ENCODE results near the gene SIAH3.

The SIAH3 gene

GRCh38 chr13:45773236-45773635 lies 78.3 kb downstream of the SIAH3 start:
- Histone ChIP-seq H3K4me2 (ENCODE audit: low read depth, low read length, poor library complexity, severe bottlenecking) (no peak overlapping the region), H3K9ac (ENCODE audit: low read length) (no peak overlapping the region), H3K27me3 (ENCODE audit: low read length) (no peaks in the 10 kb centered on the region), H3K36me3 (ENCODE audit: low read length) (no peaks in the 10 kb centered on the region), H3K27ac (ENCODE audit: low read depth, low read length) (no peak overlapping the region), H4K20me1 (ENCODE audit: low read depth, low read length) (no peaks in the 10 kb centered on the region), H2AFZ (ENCODE audit: low read depth, low read length, severe bottlenecking) (no peak overlapping the region), H3K4me3 (ENCODE audit: insufficient read depth, low read length, poor library complexity, severe bottlenecking) (no peak overlapping the region), H3F3A (ENCODE audit: insufficient read depth) (no peaks in the 10 kb centered on the region), H3K9me2 (replicated peaks; ENCODE audit: insufficient read depth, low read length) (no peaks in the 10 kb centered on the region), H3K9me3 (ENCODE audit: insufficient read depth, low read length) (no peaks in the 10 kb centered on the region), H3K79me2 (ENCODE audit: insufficient read depth, low read length) (no peaks in the 10 kb centered on the region)
- no peak for TF ChIP-seq EZH2phosphoT487 (conservative IDR thresholded peaks at IDR 0.05; ENCODE audit: low read length)
- TF ChIP-seq CTCF (IDR thresholded peaks at IDR 0.05; ENCODE audit: insufficient read depth, low read length, poor library complexity, severe bottlenecking), result no peak

DNA sequence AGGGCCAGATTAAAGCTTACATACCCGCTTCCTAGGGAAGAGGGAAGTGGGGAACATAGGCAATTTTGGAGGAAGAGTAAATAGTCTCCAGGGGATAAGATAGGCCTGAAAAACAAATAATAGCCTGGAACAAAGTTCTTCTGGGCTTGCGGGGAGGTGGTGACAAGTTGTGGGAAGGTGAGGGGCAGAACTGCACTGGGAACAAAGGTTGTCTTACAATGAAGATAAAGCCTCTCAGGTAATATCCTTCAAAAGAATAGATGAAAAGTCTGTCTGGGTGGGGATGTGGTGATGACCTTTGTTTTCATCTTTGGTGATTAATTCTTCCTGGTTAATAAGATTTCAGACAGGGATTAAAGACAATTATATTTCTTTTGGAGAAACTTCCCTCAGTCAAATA lies 80.7 kb downstream of the SIAH3 start:
- no peaks in the 10 kb centered on the region for H3F3A ChIP-seq (ENCODE audit: insufficient read depth)
- H3K27me3 ChIP-seq (ENCODE audit: low read length), result no peaks in the 10 kb centered on the region
- H3K4me3 ChIP-seq (ENCODE audit: insufficient read depth, low read length, poor library complexity, severe bottlenecking), result no peak overlapping the region
- H3K9ac ChIP-seq (ENCODE audit: low read length), result no peak overlapping the region
- no peak overlapping the region for H2AFZ ChIP-seq (ENCODE audit: low read depth, low read length, severe bottlenecking)
- no peak overlapping the region for H3K27ac ChIP-seq (ENCODE audit: low read depth, low read length)
- no peak overlapping the region for H3K4me2 ChIP-seq (ENCODE audit: low read depth, low read length, poor library complexity, severe bottlenecking)
- no peaks in the 10 kb centered on the region for H4K20me1 ChIP-seq (ENCODE audit: low read depth, low read length)
- no peaks in the 10 kb centered on the region for H3K9me3 ChIP-seq (ENCODE audit: insufficient read depth, low read length)
- no peaks in the 10 kb centered on the region for H3K36me3 ChIP-seq (ENCODE audit: low read length)
- H3K79me2 ChIP-seq (ENCODE audit: insufficient read depth, low read length), result no peaks in the 10 kb centered on the region
- no peaks in the 10 kb centered on the region for H3K9me2 ChIP-seq (replicated peaks; ENCODE audit: insufficient read depth, low read length)
- TF ChIP-seq CTCF (IDR thresholded peaks at IDR 0.05; ENCODE audit: insufficient read depth, low read length, poor library complexity, severe bottlenecking) (no peak), EZH2phosphoT487 (conservative IDR thresholded peaks at IDR 0.05; ENCODE audit: low read length) (no peak)

DNA sequence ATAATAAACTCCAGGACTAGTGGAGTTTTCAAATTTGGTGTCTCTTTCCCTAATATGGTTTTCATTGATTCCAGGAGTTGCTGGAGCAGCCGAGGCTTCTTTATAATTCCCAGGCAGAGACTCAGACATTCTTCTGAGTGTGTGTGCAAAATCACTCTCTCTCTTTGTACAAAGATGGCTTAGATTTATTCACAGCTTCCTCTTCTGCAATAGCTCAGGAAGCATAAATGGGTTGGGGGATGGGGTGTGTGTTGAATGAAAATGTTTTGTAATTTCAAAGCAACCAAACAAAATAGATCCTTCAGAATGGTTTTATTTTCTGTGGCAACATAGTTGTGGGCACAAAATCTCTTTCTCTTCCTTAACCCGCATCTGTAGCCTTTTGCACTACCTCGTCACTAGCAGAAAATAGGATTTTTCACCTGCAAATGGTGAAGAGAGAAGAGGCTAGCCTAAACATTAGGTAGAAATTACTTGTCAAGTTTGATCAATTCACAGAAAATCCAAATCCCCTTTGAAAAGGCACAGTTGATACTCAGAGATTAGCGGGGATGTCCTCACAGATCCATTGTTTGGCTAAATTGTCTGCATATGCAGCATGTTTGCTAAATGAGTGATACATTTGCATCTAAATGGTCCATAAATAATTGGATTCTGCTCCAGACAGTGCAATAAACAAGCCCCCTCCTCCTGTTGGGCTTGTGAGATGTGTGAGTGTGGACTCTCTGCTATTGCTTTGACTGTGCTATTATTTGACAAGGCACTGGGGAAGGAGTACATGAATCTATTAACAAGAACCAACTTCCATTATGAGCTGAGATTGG lies 82.7 kb downstream of the SIAH3 start:
- Histone ChIP-seq H4K20me1 (ENCODE audit: low read depth, low read length) (no peaks in the 10 kb centered on the region), H2AFZ (ENCODE audit: low read depth, low read length, severe bottlenecking) (no peak overlapping the region), H3K4me3 (ENCODE audit: insufficient read depth, low read length, poor library complexity, severe bottlenecking) (no peak overlapping the region), H3K36me3 (ENCODE audit: low read length) (no peaks in the 10 kb centered on the region), H3K9me3 (ENCODE audit: insufficient read depth, low read length) (no peaks in the 10 kb centered on the region), H3K4me2 (ENCODE audit: low read depth, low read length, poor library complexity, severe bottlenecking) (no peak overlapping the region), H3F3A (ENCODE audit: insufficient read depth) (no peaks in the 10 kb centered on the region), H3K9ac (ENCODE audit: low read length) (no peak overlapping the region), H3K79me2 (ENCODE audit: insufficient read depth, low read length) (no peaks in the 10 kb centered on the region), H3K27me3 (ENCODE audit: low read length) (no peaks in the 10 kb centered on the region), H3K27ac (ENCODE audit: low read depth, low read length) (no peak overlapping the region), H3K9me2 (replicated peaks; ENCODE audit: insufficient read depth, low read length) (no peaks in the 10 kb centered on the region)
- TF ChIP-seq CTCF (IDR thresholded peaks at IDR 0.05; ENCODE audit: insufficient read depth, low read length, poor library complexity, severe bottlenecking), result no peak
- no peak for TF ChIP-seq EZH2phosphoT487 (conservative IDR thresholded peaks at IDR 0.05; ENCODE audit: low read length)

Data from SU-DHL-6 (cell line).